Lower lobe of right lung (tissue), 2 donors: ENCODE measurements around the gene FCRL3. TPM values are rescaled to one million over a fixed set of nuclear protein-coding genes. Genes with fewer than 3 reads are reported as not detected.

Experiments
- ATAC-seq, 2 donors: fragments of 200-7000 bp; cut with Tn5 transposase; one replicate each; pipeline ENCODE4 v1.9.1; 2020 to 2022; ENCODE audit warnings: mild to moderate bottlenecking in 2 of 2, moderate library complexity in 2 of 2
- DNase-seq: peaks from one replicate; pipeline ENCODE4 v3.0.0-alpha.2; 2020
- H3K27ac ChIP-seq: fragments of 200-600 bp; one replicate; pipeline ENCODE4 v1.8.0; 2022
- H3K27me3 ChIP-seq: fragments of 200-600 bp; one replicate; pipeline ENCODE4 v1.8.0; 2022; ENCODE audit warnings: low read depth
- H3K36me3 ChIP-seq: fragments of 200-600 bp; one replicate; pipeline ENCODE4 v1.8.0; 2022; ENCODE audit warnings: mild to moderate bottlenecking
- H3K4me1 ChIP-seq: fragments of 200-600 bp; one replicate; pipeline ENCODE4 v1.8.0; 2022
- H3K4me3 ChIP-seq: fragments of 200-600 bp; one replicate; pipeline ENCODE4 v1.8.0; 2022; ENCODE audit warnings: mild to moderate bottlenecking
- H3K9me3 ChIP-seq: fragments of 200-600 bp; one replicate; pipeline ENCODE4 v1.8.0; 2022
- intact Hi-C: fragments of 100-400 bp; cut with DNase I; formaldehyde crosslinking; loops from one replicate; pipeline ENCODE4 v1.11.0; 2022
- total RNA-seq: library from RNA; stranded (reverse); fragmentation: NEBNext Ultra II Directional; extraction: Animal tissue kit (Norgen Biotek cat#: 25700); gene quantifications from one replicate; pipeline ENCODE4 v1.2.1, GENCODE V29; 2021
- TF ChIP-seq, protein P1 (sequence below): fragments of 200-600 bp; IDR thresholded peaks from one replicate; pipeline ENCODE4 v1.8.0; 2022; ENCODE audit warnings: antibody characterized with exemption, mild to moderate bottlenecking
- donor health status: DM: no; HTN: yes; CAD: no; lungs with severe emphysema.

FCRL3 gene
- total RNA-seq, 1 donor from 2014 or later: 1.2 TPM

DNA sequence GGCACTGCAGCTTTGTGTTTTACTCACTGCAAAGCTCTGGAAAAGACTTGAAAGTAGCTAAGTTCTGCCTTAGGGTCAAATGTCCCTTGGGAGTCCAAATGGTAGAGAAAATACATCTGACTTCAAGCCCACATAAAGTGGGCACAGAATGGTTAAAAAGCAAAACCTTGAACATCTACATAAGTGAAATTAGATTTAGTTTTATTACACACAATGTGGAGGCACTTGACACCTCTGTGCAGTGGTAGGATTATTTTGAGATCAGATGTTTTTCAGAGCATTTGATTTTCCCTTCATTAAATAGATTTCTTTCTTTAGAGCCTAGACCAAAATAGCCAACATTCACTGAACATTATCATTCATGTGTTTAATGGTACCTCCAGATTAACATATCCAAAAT, 11.2 kb upstream of the FCRL3 start:
- no peaks in the 10 kb centered on the region for H3K27me3 ChIP-seq
- no peak overlapping the region for H3K4me3 ChIP-seq
- H3K9me3 ChIP-seq: no peaks in the 10 kb centered on the region
- intact Hi-C loops: no loop called here
- TF ChIP-seq, protein P1, sequence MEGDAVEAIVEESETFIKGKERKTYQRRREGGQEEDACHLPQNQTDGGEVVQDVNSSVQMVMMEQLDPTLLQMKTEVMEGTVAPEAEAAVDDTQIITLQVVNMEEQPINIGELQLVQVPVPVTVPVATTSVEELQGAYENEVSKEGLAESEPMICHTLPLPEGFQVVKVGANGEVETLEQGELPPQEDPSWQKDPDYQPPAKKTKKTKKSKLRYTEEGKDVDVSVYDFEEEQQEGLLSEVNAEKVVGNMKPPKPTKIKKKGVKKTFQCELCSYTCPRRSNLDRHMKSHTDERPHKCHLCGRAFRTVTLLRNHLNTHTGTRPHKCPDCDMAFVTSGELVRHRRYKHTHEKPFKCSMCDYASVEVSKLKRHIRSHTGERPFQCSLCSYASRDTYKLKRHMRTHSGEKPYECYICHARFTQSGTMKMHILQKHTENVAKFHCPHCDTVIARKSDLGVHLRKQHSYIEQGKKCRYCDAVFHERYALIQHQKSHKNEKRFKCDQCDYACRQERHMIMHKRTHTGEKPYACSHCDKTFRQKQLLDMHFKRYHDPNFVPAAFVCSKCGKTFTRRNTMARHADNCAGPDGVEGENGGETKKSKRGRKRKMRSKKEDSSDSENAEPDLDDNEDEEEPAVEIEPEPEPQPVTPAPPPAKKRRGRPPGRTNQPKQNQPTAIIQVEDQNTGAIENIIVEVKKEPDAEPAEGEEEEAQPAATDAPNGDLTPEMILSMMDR: no peak
- H3K36me3 ChIP-seq: no peaks in the 10 kb centered on the region
- H3K27ac ChIP-seq: no peak overlapping the region
- no peaks in the 10 kb centered on the region for H3K4me1 ChIP-seq
- ATAC-seq (no peak), DNase-seq (no peak)

DNA sequence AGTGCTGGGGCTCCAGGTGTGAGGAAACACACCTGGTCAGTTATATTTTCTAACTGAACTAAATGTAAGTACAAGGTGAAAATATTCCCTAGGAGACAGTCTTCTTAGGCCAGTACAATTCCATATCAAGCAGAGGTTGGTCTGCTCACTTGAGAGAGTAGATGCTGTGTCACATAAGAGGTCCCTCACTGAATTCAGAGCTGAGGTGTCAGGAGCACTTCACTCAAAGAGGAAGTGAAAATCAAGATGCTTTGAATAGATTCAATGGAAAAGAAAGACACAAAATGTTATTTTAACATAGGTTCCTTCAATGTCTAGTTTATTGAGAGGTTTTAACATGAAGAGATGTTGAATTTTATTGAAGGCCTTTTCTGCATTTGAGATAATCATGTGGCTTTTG, 4.3 kb upstream of the FCRL3 start:
- Histone ChIP-seq H3K36me3 (no peaks in the 10 kb centered on the region), H3K27me3 (no peaks in the 10 kb centered on the region), H3K27ac (no peak overlapping the region), H3K4me3 (no peak overlapping the region), H3K9me3 (no peaks in the 10 kb centered on the region), H3K4me1 (no peaks in the 10 kb centered on the region)
- DNase-seq: no peak
- intact Hi-C loops: no loop called here
- ATAC-seq: no peak
- TF ChIP-seq, protein P1: no peak

DNA sequence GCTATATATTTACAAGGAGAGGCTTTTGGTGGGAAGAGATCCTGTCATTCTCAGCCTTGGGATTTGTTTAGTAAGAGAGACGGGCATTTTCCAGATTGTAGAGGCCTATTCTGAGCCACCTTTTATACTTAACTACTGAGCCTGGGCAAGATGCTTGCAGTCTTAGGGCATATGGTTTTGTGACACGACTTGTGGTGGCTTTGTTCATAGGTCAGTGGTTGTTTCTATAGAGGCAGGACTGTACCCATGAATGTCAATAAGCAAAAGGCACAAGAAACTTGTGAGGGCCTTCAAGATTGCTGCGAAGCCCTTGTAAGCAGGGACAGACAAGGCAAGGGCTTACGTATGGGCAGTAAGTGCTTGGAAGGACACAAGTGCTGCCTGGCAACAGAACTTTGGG, 3.4 kb upstream of the FCRL3 start:
- no peaks in the 10 kb centered on the region for H3K27me3 ChIP-seq
- no peaks in the 10 kb centered on the region for H3K4me1 ChIP-seq
- H3K9me3 ChIP-seq: no peaks in the 10 kb centered on the region
- DNase-seq: no peak
- no peak overlapping the region for H3K4me3 ChIP-seq
- no peak overlapping the region for H3K27ac ChIP-seq
- intact Hi-C loops: no loop called here
- TF ChIP-seq, protein P1: no peak
- no peak for ATAC-seq
- no peaks in the 10 kb centered on the region for H3K36me3 ChIP-seq

DNA sequence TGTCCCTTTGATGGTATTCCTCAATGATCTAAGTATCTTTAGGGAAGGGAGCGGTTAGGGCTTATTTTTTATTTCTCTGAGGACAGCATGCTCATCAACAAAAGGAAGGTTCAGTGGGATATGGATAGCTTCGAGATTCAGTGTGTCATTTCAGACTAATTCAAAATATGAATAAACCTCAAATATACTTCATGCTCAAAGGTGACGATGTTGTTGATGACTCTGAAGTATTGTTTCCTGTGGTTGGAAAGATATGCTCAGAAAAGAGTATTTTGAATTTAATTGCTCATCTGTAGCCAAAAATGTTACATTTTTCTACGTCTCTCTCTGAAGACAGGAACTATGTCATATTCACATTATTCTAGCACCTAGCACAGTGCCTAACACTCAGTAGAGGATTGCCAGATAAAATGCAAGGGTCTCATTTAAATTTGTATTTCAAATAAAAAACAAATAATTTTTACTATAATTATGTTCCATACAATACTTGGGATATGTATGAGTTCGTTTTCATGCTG, 1.8 kb upstream of the FCRL3 start:
- Histone ChIP-seq H3K9me3 (no peaks in the 10 kb centered on the region), H3K4me1 (no peaks in the 10 kb centered on the region), H3K27ac (no peak overlapping the region), H3K4me3 (no peak overlapping the region), H3K27me3 (no peaks in the 10 kb centered on the region), H3K36me3 (no peaks in the 10 kb centered on the region)
- ATAC-seq: no peak
- no peak for DNase-seq
- TF ChIP-seq, protein P1: no peak
- intact Hi-C loops: no loop called here

DNA sequence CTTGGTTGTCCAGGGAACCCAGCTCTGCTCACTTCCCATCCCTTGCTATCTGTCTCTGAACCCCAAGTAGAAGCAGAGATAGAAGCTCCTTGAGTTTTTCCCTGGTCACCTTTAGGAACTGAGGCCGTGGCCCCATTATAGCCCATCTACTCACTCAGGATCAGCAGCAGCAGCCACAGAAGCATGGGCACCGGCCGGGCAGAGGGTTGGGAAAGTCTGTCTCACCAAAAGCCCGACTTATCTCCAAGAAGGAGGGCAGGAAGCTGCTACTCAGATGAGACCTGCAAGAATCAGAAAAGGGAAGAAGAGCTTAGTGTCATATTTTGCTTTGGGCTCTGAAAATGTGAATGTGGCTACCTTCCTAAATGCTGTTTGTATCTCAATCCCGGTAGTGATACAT, 264 bp downstream of the FCRL3 start:
- no peak overlapping the region for H3K27ac ChIP-seq
- no peaks in the 10 kb centered on the region for H3K4me1 ChIP-seq
- H3K9me3 ChIP-seq: no peaks in the 10 kb centered on the region
- intact Hi-C loops: no loop called here
- no peak overlapping the region for H3K4me3 ChIP-seq
- no peaks in the 10 kb centered on the region for H3K27me3 ChIP-seq
- DNase-seq: no peak
- ATAC-seq: no peak
- H3K36me3 ChIP-seq: no peaks in the 10 kb centered on the region
- TF ChIP-seq, protein P1: no peak
